Activated naive CD4-positive, alpha-beta T cell treated with anti-CD3 and anti-CD28 coated beads, Interleukin-2, amount 50 U/mL, for 24 hours (primary cell): Measurements from ENCODE around the gene ERI3.

Source experiments
- H3K27ac Mint-ChIP-seq: one replicate; pipeline ENCODE4 v1.8.0; 2021; ENCODE audit warnings: mild to moderate bottlenecking, mixed read lengths
- H3K27me3 Mint-ChIP-seq: one replicate; pipeline ENCODE4 v1.8.0; 2021; ENCODE audit warnings: mixed read lengths
- H3K36me3 Mint-ChIP-seq: one replicate; pipeline ENCODE4 v1.8.0; 2021; ENCODE audit warnings: mixed read lengths
- H3K4me1 Mint-ChIP-seq: one replicate; pipeline ENCODE4 v1.8.0; 2021; ENCODE audit warnings: mixed read lengths
- H3K4me3 Mint-ChIP-seq: one replicate; pipeline ENCODE4 v1.8.0; 2021; ENCODE audit warnings: mild to moderate bottlenecking, mixed read lengths
- H3K9me3 Mint-ChIP-seq: one replicate; pipeline ENCODE4 v1.8.0; 2021; ENCODE audit warnings: mixed read lengths

ERI3 gene

DNA sequence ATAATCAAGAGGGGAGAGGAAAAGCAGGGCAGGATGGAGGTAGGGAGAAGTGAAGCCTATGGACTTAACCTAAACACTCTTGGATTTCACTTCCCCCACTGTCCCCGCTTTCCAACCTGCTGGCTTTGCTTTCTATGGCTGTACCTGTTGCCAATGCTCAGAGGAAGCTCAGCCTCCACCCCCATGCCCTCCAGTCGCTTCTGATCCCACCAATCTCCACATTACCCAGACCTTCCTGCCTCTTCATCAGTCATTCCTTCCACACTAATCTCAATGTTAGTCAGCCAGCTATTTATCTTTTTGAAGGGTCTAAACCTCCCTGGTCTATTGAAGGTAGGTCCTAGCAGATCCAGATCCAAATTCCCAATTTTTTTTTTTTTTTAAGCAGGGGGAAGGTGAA is 24.1 kb downstream of the ERI3 start:
- Mint-ChIP-seq H3K4me1 (peaks cover 11% of the 10 kb centered on the region), H3K36me3 (peaks cover 10% of the 10 kb centered on the region), H3K4me3 (no peak overlapping the region), H3K27ac (no peak overlapping the region), H3K9me3 (no peaks in the 10 kb centered on the region), H3K27me3 (no peaks in the 10 kb centered on the region)

DNA sequence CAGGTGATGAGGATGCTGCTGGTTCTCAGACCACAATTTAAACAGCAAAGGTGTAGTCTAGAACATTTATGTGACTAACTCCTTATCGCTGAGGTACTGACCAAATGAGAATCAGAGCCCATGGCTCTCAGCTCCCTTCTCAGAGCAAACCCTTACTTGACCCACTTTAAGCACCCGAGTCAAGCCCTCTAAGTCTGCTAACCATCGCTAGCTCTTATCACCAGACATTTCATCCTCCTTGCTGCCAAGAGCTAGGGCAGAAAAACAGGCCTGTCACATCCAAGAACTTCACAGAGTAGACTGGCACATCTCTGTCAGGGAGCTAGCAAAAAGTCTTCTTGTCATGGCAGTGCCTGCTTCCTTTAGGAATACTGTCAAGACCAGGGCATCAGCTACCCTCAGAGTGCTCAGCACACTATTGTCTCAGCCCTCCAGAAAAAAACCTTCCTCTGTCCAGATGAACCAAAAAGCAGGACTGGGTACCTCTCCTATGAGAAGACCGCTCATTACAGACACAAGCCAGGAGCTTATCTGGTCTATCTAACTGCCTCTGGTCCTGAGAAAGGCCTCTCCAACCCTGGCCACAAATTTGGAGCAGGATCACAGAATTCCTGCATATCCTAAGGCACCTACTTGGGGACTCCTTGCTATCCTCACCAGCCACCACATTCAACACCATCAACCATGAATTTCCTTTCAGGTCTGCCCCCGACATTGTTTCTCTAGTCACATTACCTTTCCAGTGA is 26.2 kb downstream of the ERI3 start:
- H3K4me3 Mint-ChIP-seq, result no peak overlapping the region
- peaks cover 3% of the 10 kb centered on the region for H3K36me3 Mint-ChIP-seq
- H3K4me1 Mint-ChIP-seq, result peaks cover 11% of the 10 kb centered on the region
- no peak overlapping the region for H3K27ac Mint-ChIP-seq
- no peaks in the 10 kb centered on the region for H3K9me3 Mint-ChIP-seq
- H3K27me3 Mint-ChIP-seq, result no peaks in the 10 kb centered on the region

DNA sequence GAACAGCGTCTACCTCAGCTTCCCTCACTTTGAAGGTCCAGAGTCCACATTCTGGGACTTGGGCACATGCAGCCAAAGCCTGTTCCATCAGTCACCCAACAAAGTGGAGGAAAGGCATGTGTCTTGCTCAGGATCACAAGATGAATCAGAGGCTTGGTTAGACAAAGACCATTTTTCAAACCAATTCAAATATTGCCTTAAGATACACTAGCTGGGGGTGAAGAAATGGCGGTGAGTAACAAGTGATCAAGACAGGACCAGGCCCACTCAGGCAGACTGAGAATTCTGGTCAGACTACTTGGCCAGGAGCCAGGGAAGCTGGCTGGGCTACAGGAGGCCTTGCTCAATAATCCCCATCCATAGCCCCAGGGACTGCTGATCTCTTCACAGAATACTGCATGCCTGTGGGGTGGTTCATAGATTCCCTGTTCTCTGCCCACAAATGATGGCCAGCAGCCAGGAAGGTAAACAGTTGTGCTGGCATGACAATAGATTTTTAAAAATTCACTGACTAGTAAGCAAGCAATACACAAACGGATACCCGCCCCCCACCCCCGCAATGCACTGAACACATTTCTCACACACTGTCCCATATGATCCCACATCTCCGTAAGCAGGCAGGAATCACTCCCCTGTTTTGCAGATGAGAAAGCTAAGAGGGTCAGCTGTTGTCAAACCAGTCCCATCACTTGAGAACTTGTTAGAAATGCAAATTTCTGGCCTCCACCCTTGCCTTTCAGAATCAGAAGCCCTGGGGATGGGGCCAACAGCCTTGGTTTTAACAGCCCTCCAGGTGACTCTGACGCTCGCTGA is 27.2 kb downstream of the ERI3 start:
- Mint-ChIP-seq H3K27ac (no peak overlapping the region), H3K9me3 (no peaks in the 10 kb centered on the region), H3K4me3 (no peak overlapping the region), H3K27me3 (no peaks in the 10 kb centered on the region), H3K36me3 (peaks cover 2% of the 10 kb centered on the region), H3K4me1 (peaks cover 11% of the 10 kb centered on the region)

DNA sequence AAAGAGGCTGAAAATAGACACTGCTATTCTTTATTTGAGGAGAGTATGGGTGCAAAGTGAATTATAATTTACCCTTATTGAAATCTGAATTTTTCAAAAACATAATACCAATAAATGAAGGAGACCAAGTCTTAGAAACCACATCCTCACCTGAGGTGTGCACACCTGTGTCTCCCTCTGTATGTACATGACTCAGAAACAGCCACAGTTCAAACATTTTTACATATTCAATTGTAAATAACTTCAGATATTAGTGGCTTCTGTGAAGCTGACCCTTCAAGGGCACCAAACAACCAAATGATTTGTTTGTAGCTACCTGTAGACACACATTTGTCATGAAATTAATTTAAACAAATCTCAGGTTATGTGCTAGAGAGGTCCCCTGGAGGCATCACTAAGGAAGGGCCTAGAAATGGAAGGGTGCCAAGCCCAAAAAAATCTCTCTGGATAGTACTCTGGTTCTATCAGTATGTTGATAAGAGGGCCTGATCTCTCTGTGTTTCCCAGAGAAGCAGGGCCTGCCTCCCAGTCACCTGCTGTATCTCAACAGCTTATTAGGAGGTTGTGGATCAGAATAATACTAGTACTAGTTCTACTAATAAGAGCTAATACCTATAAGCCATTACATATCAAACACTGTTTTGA is 28.1 kb downstream of the ERI3 start:
- no peaks in the 10 kb centered on the region for H3K27me3 Mint-ChIP-seq
- H3K36me3 Mint-ChIP-seq, result no peaks in the 10 kb centered on the region
- no peak overlapping the region for H3K27ac Mint-ChIP-seq

DNA sequence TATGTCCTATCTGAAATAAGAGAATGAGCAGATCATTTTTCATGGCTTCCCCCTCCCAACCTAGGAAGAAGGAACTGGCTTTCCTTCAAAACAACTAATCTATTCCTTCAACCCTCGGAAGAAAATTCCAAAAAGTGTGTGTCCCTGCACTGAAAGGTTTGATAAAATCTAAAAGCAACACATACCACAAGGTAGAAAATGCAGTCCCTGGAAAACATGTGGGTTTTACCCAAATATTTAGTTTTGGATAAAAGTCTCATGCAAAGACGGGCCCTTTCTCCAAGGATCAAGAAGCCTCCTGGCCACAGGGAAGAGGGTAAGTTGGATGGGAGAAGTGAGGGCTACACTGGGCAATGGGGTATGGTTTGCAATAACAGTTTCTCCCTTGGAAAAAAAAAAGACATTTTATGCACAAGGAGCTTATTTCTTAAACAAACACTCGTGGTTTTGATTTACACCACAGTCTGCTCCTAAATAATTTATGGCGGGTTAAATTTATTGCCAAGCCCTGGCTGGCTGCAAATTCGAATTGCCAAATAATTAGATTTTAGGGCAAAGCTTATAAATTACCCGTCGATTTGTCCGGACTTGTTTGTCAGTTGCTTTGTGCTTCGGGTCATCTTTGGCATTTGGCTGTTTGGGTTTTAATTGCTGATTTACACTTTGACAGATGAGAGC is 28.9 kb downstream of the ERI3 start:
- no peaks in the 10 kb centered on the region for H3K27me3 Mint-ChIP-seq
- no peak overlapping the region for H3K4me3 Mint-ChIP-seq
- H3K4me1 Mint-ChIP-seq, result peaks cover 11% of the 10 kb centered on the region
- H3K9me3 Mint-ChIP-seq, result no peaks in the 10 kb centered on the region
- no peak overlapping the region for H3K27ac Mint-ChIP-seq
- no peaks in the 10 kb centered on the region for H3K36me3 Mint-ChIP-seq

More for the DNA sequence above, 28.1 kb downstream of the ERI3 start:
- Mint-ChIP-seq H3K4me1 (peaks cover 11% of the 10 kb centered on the region), H3K9me3 (no peaks in the 10 kb centered on the region), H3K4me3 (no peak overlapping the region)

DNA sequence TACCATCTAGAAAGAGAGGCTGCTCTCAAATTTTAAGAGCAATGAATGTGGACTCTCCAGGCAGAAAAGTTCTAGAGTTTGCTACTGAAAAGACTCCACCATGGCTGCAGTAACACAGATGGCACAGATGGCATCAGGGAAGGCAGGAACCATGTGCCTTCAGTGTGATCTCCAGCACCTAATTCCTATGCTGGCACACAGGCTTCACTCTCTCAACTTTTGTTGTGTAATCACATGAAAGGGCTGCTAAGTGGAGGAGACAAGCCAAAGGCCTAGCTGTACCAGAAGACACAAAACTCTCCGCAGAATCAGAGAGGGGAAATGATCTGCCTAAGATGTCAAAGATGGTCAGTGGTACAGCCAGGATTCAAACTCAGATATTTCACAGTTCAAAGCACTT is 31.1 kb downstream of the ERI3 start:
- Mint-ChIP-seq H3K27me3 (no peaks in the 10 kb centered on the region), H3K9me3 (no peaks in the 10 kb centered on the region), H3K4me1 (peaks cover 7% of the 10 kb centered on the region), H3K36me3 (no peaks in the 10 kb centered on the region), H3K4me3 (no peak overlapping the region), H3K27ac (no peak overlapping the region)

DNA sequence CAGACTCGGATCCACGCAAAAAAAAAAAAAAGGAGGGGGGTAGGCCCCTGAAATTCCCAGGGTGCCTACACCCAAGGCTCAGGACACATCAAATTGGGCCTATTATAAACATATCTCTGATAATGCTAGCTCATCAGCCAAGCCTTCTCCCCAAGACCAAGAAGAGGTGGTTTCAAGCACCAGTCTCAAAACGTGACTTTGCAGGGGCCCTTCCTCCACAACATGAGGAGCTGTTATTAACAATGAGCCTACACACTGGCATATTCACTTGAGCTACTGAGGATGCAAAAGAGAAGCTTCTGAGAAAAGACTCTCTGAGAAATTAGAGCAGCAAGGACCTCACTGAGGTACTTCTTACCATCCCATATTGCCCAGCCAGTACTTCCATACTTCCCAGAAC is 32.7 kb downstream of the ERI3 start:
- Mint-ChIP-seq H3K9me3 (no peaks in the 10 kb centered on the region), H3K27ac (no peak overlapping the region), H3K4me3 (no peak overlapping the region), H3K36me3 (peaks cover 3% of the 10 kb centered on the region), H3K27me3 (no peaks in the 10 kb centered on the region), H3K4me1 (peaks cover 8% of the 10 kb centered on the region)

DNA sequence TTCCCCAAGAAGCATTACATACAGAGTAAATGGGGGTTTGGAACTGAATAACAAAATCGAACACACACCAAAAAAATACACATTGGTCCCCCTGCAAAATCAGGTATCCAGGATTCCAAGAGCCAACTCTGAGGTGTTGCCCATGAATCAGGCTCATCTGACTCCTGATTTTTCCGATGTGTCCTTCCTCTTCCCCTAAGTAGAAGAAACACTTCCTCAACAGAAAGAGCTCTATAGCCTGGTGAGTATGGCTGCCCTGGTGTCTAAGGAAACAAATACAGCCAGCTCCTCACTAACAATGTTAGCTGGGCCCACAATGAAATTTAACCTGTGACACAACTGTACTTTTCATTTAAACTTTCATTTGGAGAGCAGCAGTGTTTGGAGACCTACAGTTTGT is 33.6 kb downstream of the ERI3 start:
- Mint-ChIP-seq H3K9me3 (no peaks in the 10 kb centered on the region), H3K4me1 (peaks cover 5% of the 10 kb centered on the region), H3K36me3 (peaks cover 3% of the 10 kb centered on the region), H3K27me3 (no peaks in the 10 kb centered on the region), H3K27ac (no peak overlapping the region), H3K4me3 (no peak overlapping the region)

DNA sequence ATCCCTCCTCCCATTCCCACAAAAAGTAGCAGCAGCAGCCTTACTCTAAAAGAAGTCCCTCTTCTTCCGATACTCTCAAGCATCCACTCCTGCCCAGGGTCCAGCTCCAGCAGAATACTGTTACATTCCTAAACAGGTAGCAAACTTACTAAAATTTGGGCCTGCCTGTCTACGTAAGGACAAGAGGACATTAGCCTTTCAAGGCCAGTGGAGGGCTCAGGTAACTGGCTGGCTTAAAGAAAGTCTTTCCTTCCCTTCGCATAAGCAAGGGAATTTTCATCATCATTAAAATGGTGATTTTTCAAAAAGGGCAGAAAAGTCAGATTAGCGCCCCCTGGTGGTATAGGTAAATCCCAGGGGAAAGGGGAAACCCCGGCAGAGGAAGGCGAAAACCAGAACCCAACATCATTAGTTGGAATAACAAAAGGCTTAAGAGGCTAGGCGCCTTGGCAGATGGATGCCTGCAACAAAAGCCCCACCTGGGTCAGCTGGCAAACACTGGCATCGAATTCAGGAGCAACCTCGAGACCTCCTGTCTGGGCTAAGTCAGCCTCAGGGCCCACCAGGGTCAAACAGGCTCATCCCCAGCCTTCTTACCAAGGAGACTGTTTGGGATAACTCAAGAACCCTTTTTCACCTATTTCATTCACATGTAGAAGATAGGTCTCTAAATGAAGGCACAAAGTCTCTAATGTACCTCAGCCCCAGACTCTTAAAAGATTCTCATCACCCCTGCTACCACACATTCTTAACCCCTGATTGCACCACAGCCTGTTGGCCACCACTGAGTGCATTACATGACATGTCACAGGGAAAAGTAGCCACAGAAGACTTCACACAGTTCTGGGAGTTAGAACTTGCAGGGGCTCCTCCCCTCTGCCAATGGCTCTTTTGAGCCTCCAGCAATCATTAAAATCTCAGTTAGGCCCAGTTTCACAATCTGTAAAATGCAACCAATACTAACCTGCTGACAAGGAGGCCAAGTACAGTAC is 36.7 kb downstream of the ERI3 start:
- H3K36me3 Mint-ChIP-seq, result peaks cover 3% of the 10 kb centered on the region
- H3K27ac Mint-ChIP-seq, result no peak overlapping the region
- H3K27me3 Mint-ChIP-seq, result no peaks in the 10 kb centered on the region
- H3K4me3 Mint-ChIP-seq, result no peak overlapping the region
- no peaks in the 10 kb centered on the region for H3K9me3 Mint-ChIP-seq
- peaks cover 5% of the 10 kb centered on the region for H3K4me1 Mint-ChIP-seq

DNA sequence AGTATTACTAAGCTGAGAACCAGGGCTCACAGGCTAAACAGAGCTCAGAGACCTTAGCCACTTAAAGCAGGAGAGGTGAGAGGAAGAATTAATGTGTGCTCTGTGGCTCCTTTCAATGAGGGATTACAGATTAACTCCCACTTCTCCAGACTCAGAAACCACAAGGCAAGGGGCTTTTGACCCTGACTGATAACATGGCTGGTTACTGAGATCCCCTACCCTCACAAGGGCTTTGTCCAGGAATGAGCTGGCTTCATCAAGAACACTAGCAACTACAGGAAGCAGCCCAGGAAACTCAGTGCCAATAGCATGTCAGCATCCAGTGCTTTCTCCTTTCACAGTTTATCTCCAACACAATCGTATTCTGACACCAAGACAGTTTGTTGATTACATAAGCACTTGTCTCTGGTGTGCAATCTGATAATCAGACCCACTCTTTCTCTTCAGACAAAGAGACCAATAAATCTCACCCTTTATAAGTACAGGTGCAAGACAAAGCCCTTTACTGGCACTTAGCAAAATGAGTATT is 38.8 kb downstream of the ERI3 start:
- Mint-ChIP-seq H3K9me3 (no peaks in the 10 kb centered on the region), H3K36me3 (peaks cover 3% of the 10 kb centered on the region), H3K27me3 (no peaks in the 10 kb centered on the region), H3K27ac (no peak overlapping the region), H3K4me1 (peaks cover 5% of the 10 kb centered on the region), H3K4me3 (no peak overlapping the region)

DNA sequence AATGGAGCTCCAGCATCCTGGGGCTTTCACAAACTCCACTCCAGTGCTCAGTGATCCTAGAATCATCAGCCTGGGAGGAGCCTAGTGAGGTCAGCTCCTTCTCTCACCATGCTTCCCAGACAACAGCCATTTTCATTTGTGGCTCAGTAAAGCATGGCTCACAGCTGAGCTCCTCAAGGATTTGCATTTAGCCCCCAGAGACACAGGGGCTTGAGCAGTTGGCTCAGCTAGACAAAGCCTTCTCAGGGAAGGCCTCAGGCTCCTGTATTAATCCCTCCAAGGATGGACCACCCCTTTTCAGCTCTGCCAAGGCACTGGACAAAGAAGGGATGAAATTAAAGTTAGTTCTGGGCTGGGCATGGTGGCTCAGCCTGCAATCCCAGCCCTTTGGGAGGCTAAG is 39.5 kb downstream of the ERI3 start:
- Mint-ChIP-seq H3K27ac (no peak overlapping the region), H3K4me3 (no peak overlapping the region), H3K36me3 (peaks cover 3% of the 10 kb centered on the region), H3K4me1 (peaks cover 5% of the 10 kb centered on the region), H3K27me3 (no peaks in the 10 kb centered on the region), H3K9me3 (no peaks in the 10 kb centered on the region)

DNA sequence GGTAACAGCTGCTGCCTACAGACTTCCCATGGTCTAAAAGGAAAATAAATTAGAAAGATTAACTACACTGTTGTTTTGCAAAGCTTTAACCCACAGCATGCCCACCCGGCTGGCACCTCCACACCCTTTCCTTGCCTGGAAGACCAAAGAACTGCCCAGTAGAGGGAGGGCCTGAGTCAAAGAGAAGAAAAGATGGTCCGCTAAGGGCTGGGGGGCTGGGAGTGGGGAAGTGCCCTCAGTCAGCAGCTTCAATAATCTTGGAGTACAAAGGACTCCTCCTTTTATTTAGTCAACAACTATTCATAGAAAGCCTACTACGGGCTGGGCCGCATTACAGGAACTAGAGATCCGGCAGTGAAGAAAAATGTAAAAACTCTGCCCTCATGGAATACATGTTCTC is 40.6 kb downstream of the ERI3 start:
- Mint-ChIP-seq H3K36me3 (peaks cover 6% of the 10 kb centered on the region), H3K4me1 (peaks cover 5% of the 10 kb centered on the region), H3K27ac (no peak overlapping the region), H3K4me3 (no peak overlapping the region), H3K27me3 (no peaks in the 10 kb centered on the region), H3K9me3 (no peaks in the 10 kb centered on the region)

DNA sequence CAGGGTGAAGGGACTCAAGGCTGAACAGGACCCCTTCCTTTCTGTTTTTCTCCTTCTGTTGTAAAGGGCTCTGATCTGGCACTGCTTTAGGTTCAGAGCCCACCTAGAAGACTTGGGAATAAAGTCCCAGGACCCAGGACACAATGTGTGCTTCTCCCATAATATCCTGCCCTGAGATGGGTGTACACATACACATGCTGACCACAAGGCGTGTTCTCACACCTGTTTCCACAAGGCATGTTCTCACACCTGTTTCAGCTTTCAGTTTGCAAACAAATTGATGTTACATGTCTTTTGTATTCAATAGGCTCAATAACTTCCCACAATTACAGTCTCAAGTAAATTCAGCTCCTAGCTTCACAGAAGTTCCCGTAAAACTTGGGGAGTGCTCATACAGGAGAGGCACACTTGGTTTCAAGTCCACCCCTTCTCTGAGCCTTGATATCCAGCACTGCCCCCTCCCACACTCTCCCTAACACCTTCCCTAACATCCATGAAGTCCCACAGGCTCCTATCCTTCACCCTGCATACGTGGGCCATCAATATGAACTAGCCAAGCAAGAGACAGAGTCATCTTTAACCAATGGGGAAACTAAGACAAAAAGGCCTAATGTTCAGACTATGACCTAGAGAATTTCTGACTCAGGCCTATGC is 41.7 kb downstream of the ERI3 start:
- Mint-ChIP-seq H3K9me3 (no peaks in the 10 kb centered on the region), H3K4me3 (no peak overlapping the region), H3K27ac (no peak overlapping the region), H3K36me3 (peaks cover 6% of the 10 kb centered on the region), H3K27me3 (no peaks in the 10 kb centered on the region), H3K4me1 (peaks cover 4% of the 10 kb centered on the region)
